Liver (tissue), 3 donors: ENCODE measurements around the gene PAN3.

Experiments
- CTCF ChIP-seq: fragments of 150-350 bp; IDR thresholded peaks from 2 replicates; pipeline ENCODE4 v1.5.1; 2017; ENCODE audit warnings: improper control_type of control experiment, low read depth, low read length; ENCODE audit not compliant: missing input control
- EGR1 ChIP-seq, 2 donors: IDR thresholded peaks; 2 replicates each; pipeline ENCODE4 v1.6.1; 2016 to 2018; ENCODE audit warnings: antibody characterized with exemption in 2 of 2, low read depth in 2 of 2
- RAD21 ChIP-seq, 2 donors: IDR thresholded peaks; 2 replicates each; pipeline ENCODE4 v1.6.1; 2016; ENCODE audit warnings: antibody characterized with exemption in 2 of 2, mild to moderate bottlenecking in 2 of 2
- REST ChIP-seq: IDR thresholded peaks from 2 replicates; pipeline ENCODE4 v1.6.1; 2016; ENCODE audit warnings: antibody characterized with exemption, mild to moderate bottlenecking
- SP1 ChIP-seq: IDR thresholded peaks from 2 replicates; pipeline ENCODE4 v1.6.1; 2018; ENCODE audit warnings: antibody characterized with exemption, mild to moderate bottlenecking
- TAF1 ChIP-seq: conservative IDR thresholded peaks from 2 replicates; pipeline ENCODE4 v1.6.1; 2016; ENCODE audit warnings: antibody characterized with exemption, mild to moderate bottlenecking
- YY1 ChIP-seq: IDR thresholded peaks from 2 replicates; pipeline ENCODE4 v1.6.1; 2016; ENCODE audit warnings: antibody characterized with exemption, mild to moderate bottlenecking
- ZBTB33 ChIP-seq: IDR thresholded peaks from 2 replicates; pipeline ENCODE4 v1.6.1; 2016; ENCODE audit warnings: antibody characterized with exemption
- donor health status: healthy.
- donor health status: healthy.

GRCh38 chr13:28181413-28181812 is 43.1 kb downstream of the PAN3 start:
- TF ChIP-seq RAD21 (IDR thresholded peaks at IDR 0.05) (no peak), CTCF (no peak), TAF1 (no peak), ZBTB33 (no peak), YY1 (no peak), EGR1 (IDR thresholded peaks at IDR 0.05; ENCODE audit: low read depth in 2 of 2) (no peak), SP1 (no peak), REST (no peak)
